HEK293 (cell line): ENCODE data around the gene GINS1.

Experiments
- CTCF ChIP-seq: fragments of 450-650 bp; formaldehyde crosslinking; IDR thresholded peaks from 2 replicates; pipeline ENCODE4 v1.5.1; 2016; ENCODE audit warnings: missing biosample characterization, missing genetic modification characterization
- GLI4 ChIP-seq: fragments of 450-650 bp; formaldehyde crosslinking; IDR thresholded peaks from 2 replicates; pipeline ENCODE4 v1.5.1; 2016; ENCODE audit warnings: missing biosample characterization, missing genetic modification characterization
- MEIS1 ChIP-seq: sonication (generic); formaldehyde crosslinking; IDR thresholded peaks from 2 replicates; pipeline ENCODE4 v1.8.1; 2022; ENCODE audit warnings: missing genetic modification reagents, mild to moderate bottlenecking, borderline replicate concordance
- PRDM10 ChIP-seq: fragments of 450-650 bp; formaldehyde crosslinking; IDR thresholded peaks from 2 replicates; pipeline ENCODE4 v1.5.1; 2016; ENCODE audit warnings: missing biosample characterization, missing genetic modification characterization
- SALL2 ChIP-seq: fragments of 450-650 bp; formaldehyde crosslinking; IDR thresholded peaks from 2 replicates; pipeline ENCODE4 v1.5.0; 2017; ENCODE audit warnings: missing biosample characterization, mild to moderate bottlenecking, missing genetic modification characterization, borderline replicate concordance
- SP2 ChIP-seq: fragments of 450-650 bp; formaldehyde crosslinking; IDR thresholded peaks from 2 replicates; pipeline ENCODE4 v1.5.1; 2016; ENCODE audit warnings: missing biosample characterization, missing genetic modification characterization
- WT1 ChIP-seq: fragments of 450-650 bp; formaldehyde crosslinking; IDR thresholded peaks from 2 replicates; pipeline ENCODE4 v1.5.1; 2016; ENCODE audit warnings: missing biosample characterization, missing genetic modification characterization
- ZBTB1 ChIP-seq: fragments of 450-650 bp; formaldehyde crosslinking; IDR thresholded peaks from 2 replicates; pipeline ENCODE4 v1.5.1; 2016; ENCODE audit warnings: missing biosample characterization, missing genetic modification characterization
- ZNF133 ChIP-seq: fragments of 450-650 bp; formaldehyde crosslinking; IDR thresholded peaks from 2 replicates; pipeline ENCODE4 v1.5.1; 2016; ENCODE audit warnings: missing biosample characterization, missing genetic modification characterization
- ZNF157 ChIP-seq: fragments of 450-650 bp; formaldehyde crosslinking; IDR thresholded peaks from 2 replicates; pipeline ENCODE4 v1.5.1; 2016; ENCODE audit warnings: missing biosample characterization, missing genetic modification characterization
- ZNF549 ChIP-seq: fragments of 450-650 bp; IDR thresholded peaks from 2 replicates; pipeline ENCODE4 v1.5.1; 2018; ENCODE audit warnings: missing biosample characterization, missing genetic modification characterization, mild to moderate bottlenecking, inconsistent platforms, moderate library complexity
- ZNF660 ChIP-seq: fragments of 450-650 bp; IDR thresholded peaks from 2 replicates; pipeline ENCODE4 v1.5.1; 2018; ENCODE audit warnings: missing biosample characterization, mild to moderate bottlenecking, missing genetic modification characterization
- ZNF768 ChIP-seq: fragments of 450-650 bp; formaldehyde crosslinking; IDR thresholded peaks from 2 replicates; pipeline ENCODE4 v1.5.1; 2018; ENCODE audit warnings: missing biosample characterization, mild to moderate bottlenecking, missing genetic modification characterization

GRCh38 chr20:25485872-25486271, 78.4 kb downstream of the GINS1 start:
- TF ChIP-seq ZNF549 (tag by site-specific recombination) (no peak), GLI4 (tag by site-specific recombination) (no peak), PRDM10 (tag by site-specific recombination) (no peak), ZNF157 (tag by site-specific recombination) (no peak), CTCF (tag by site-specific recombination) (no peak), WT1 (tag by site-specific recombination) (no peak), ZBTB1 (tag by site-specific recombination) (no peak), ZNF660 (tag by site-specific recombination) (no peak), ZNF768 (tag by site-specific recombination) (no peak), MEIS1 (CRISPR knock-in tag) (no peak), SP2 (tag by site-specific recombination) (no peak), SALL2 (tag by site-specific recombination) (no peak), ZNF133 (tag by site-specific recombination) (no peak)
